ENCODE measurements around the gene SEPHS1. TPM values are rescaled to one million over a fixed set of nuclear protein-coding genes. Genes with fewer than 3 reads are reported as not detected.

The SEPHS1 gene
- total and polyA plus RNA-seq, 7 experiments from 2014 or later, result 15.5 to 57.3 (median 29.7) TPM

- peaks cover 0 to 4% (median 0%) of the 10 kb centered on the region in 11 donors for H3K9me3 Mint-ChIP-seq
- H3K4me3 Mint-ChIP-seq, result no peak overlapping the region
- peaks cover 0 to 3% (median 0%) of the 10 kb centered on the region in 7 donors for H3K4me1 Mint-ChIP-seq
- ChIA-PET CTCF (no interaction called here), POLR2A (no interaction called here)
- H3K27ac Mint-ChIP-seq, result peak overlapping the region in 2 of 9 donors; percentile 34 to 59
- H3K27me3 Mint-ChIP-seq, result no peaks in the 10 kb centered on the region
- ATAC-seq, result no peak
- DNase-seq, result no peak
- H3K27me3 ChIP-seq (ENCODE audit: control insufficient read depth in 2 of 2, insufficient read depth in 2 of 2, low read length in 2 of 2), result no peaks in the 10 kb centered on the region
- H3K4me1 ChIP-seq (ENCODE audit: control insufficient read depth in 2 of 2, insufficient read depth in 2 of 2, low read length in 2 of 2), result no peaks in the 10 kb centered on the region
- H3K4me3 ChIP-seq (ENCODE audit: low read length), result no peak overlapping the region
- intact Hi-C loops (cut with micrococcal nuclease), result loop anchor here in 1 of 2 donors (2.0 kb wide), 1 partner anchor 23 kb away; no protein-coding TSS in a partner anchor
- peaks cover 6 to 70% (median 11%) of the 10 kb centered on the region in 3 experiments for H3K36me3 ChIP-seq (ENCODE audit: control insufficient read depth in 2 of 3, insufficient read depth in 3 of 3, low read length in 3 of 3)
- H3K36me3 Mint-ChIP-seq, result peaks cover 4 to 64% (median 36%) of the 10 kb centered on the region in 5 donors
- no peaks in the 10 kb centered on the region for H3K9me3 ChIP-seq (ENCODE audit: control insufficient read depth in 2 of 3, low read length in 3 of 3)
- no peak overlapping the region for H3K27ac ChIP-seq (ENCODE audit: low read depth, low read length)
Observed at GRCh38 chr10:13327534-13327933, 20.6 kb downstream of the SEPHS1 start.

DNA sequence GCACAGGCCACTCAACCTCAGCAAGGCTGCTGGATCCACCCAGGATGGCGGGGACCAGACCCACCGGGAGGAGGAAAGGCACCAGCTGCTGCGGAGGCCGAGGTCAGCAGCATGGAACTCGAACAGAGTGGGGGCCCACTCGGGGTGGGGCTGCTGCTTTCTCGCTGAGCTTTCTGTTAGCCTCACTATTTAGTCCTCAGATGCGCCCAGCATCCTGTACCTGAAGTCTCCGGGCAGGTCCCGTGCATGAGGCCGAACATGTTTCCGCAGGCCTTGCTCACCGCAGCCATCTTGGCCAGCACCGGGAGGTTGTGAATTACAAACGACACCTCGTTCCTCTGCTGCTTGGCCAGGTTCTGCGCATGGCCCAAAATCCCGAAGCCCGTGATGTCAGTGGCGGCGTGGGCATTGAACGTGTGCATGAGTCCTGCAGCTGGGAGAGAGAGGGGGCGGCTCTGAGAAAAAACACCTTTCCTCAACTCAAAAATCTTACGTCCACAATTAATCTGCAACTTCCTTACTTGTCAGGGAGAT lies 25.4 kb downstream of the SEPHS1 start:
- H3K27me3 Mint-ChIP-seq, result no peaks in the 10 kb centered on the region
- peaks cover 10 to 42% (median 17%) of the 10 kb centered on the region in 5 donors for H3K36me3 Mint-ChIP-seq
- Histone ChIP-seq H3K36me3 (ENCODE audit: control insufficient read depth in 2 of 3, insufficient read depth in 3 of 3, low read length in 3 of 3) (peaks cover 4 to 59% (median 4%) of the 10 kb centered on the region in 3 experiments), H3K27me3 (ENCODE audit: control insufficient read depth in 2 of 2, insufficient read depth in 2 of 2, low read length in 2 of 2) (no peaks in the 10 kb centered on the region), H3K27ac (ENCODE audit: low read depth, low read length) (no peak overlapping the region), H3K4me1 (ENCODE audit: control insufficient read depth in 2 of 2, insufficient read depth in 2 of 2, low read length in 2 of 2) (no peaks in the 10 kb centered on the region), H3K9me3 (ENCODE audit: control insufficient read depth in 2 of 3, low read length in 3 of 3) (no peaks in the 10 kb centered on the region), H3K4me3 (ENCODE audit: low read length) (no peak overlapping the region)
- intact Hi-C loops (cut with micrococcal nuclease), result no loop called here
- ChIA-PET POLR2A (no interaction called here), CTCF (no interaction called here)
- peak overlapping the region in 1 of 9 donors; percentile 66 for H3K27ac Mint-ChIP-seq
- H3K9me3 Mint-ChIP-seq, result no peaks in the 10 kb centered on the region
- ATAC-seq (no peak), DNase-seq (no peak)
- no peak overlapping the region for H3K4me3 Mint-ChIP-seq
- H3K4me1 Mint-ChIP-seq, result peaks cover 0 to 2% (median 0%) of the 10 kb centered on the region in 7 donors

GRCh38 chr10:13321576-13321975 lies 26.5 kb downstream of the SEPHS1 start:
- H3K9me3 ChIP-seq (ENCODE audit: control insufficient read depth in 2 of 3, low read length in 3 of 3), result no peaks in the 10 kb centered on the region
- no peak for ATAC-seq
- H3K4me1 Mint-ChIP-seq, result peaks cover 0 to 2% (median 0%) of the 10 kb centered on the region in 7 donors
- H3K4me1 ChIP-seq (ENCODE audit: control insufficient read depth in 2 of 2, insufficient read depth in 2 of 2, low read length in 2 of 2), result no peaks in the 10 kb centered on the region
- no peaks in the 10 kb centered on the region for H3K9me3 Mint-ChIP-seq
- H3K36me3 ChIP-seq (ENCODE audit: control insufficient read depth in 2 of 3, insufficient read depth in 3 of 3, low read length in 3 of 3), result peaks cover 2 to 52% (median 4%) of the 10 kb centered on the region in 3 experiments
- H3K27me3 ChIP-seq (ENCODE audit: control insufficient read depth in 2 of 2, insufficient read depth in 2 of 2, low read length in 2 of 2), result no peaks in the 10 kb centered on the region
- H3K36me3 Mint-ChIP-seq, result peaks cover 10 to 42% (median 17%) of the 10 kb centered on the region in 5 donors
- no peak overlapping the region for H3K4me3 Mint-ChIP-seq
- H3K27ac Mint-ChIP-seq, result peak overlapping the region in 4 of 9 donors; percentile 21 to 62 (median 36)
- DNase-seq, result no peak
- H3K4me3 ChIP-seq (ENCODE audit: low read length), result no peak overlapping the region
- ChIA-PET POLR2A (no interaction called here), CTCF (no interaction called here)
- no peak overlapping the region for H3K27ac ChIP-seq (ENCODE audit: low read depth, low read length)
- intact Hi-C loops (cut with micrococcal nuclease), result no loop called here
- no peaks in the 10 kb centered on the region for H3K27me3 Mint-ChIP-seq

DNA sequence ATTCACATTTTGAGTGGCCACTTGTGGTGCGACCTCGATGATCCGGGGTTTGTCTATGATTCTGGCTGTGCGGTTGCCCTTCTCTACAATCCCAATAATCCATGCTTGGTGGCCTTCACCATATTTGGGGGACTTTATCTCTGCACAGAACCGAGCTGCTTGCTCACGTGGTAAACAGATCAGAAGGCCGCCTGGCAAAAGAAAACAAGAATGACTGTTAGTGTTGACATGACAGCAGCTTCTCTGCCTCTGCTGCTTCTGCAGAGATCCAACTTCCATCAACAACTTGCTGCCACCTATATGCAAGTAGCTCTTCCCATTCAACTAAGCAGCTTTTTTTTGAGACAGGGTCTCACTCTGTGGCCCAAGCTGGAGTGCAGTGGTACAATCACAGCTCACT lies 28.9 kb downstream of the SEPHS1 start:
- no peaks in the 10 kb centered on the region for H3K9me3 Mint-ChIP-seq
- Histone ChIP-seq H3K9me3 (ENCODE audit: control insufficient read depth in 2 of 3, low read length in 3 of 3) (no peaks in the 10 kb centered on the region), H3K4me3 (ENCODE audit: low read length) (no peak overlapping the region), H3K36me3 (ENCODE audit: control insufficient read depth in 2 of 3, insufficient read depth in 3 of 3, low read length in 3 of 3) (peaks cover 0 to 33% (median 4%) of the 10 kb centered on the region in 3 experiments), H3K27ac (ENCODE audit: low read depth, low read length) (no peak overlapping the region), H3K27me3 (ENCODE audit: control insufficient read depth in 2 of 2, insufficient read depth in 2 of 2, low read length in 2 of 2) (no peaks in the 10 kb centered on the region), H3K4me1 (ENCODE audit: control insufficient read depth in 2 of 2, insufficient read depth in 2 of 2, low read length in 2 of 2) (no peaks in the 10 kb centered on the region)
- intact Hi-C loops (cut with micrococcal nuclease), result no loop called here
- H3K36me3 Mint-ChIP-seq, result peaks cover 8 to 29% (median 13%) of the 10 kb centered on the region in 5 donors
- no peaks in the 10 kb centered on the region for H3K27me3 Mint-ChIP-seq
- H3K4me1 Mint-ChIP-seq, result peaks cover 0 to 2% (median 0%) of the 10 kb centered on the region in 7 donors
- DNase-seq, result no peak
- no peak for ATAC-seq
- H3K4me3 Mint-ChIP-seq, result no peak overlapping the region
- POLR2A ChIA-PET, result interaction anchor here (1.2 kb wide), 1 partner anchor 17 kb away, joined by 4 read pairs; no protein-coding TSS in a partner anchor
- peak overlapping the region in 5 of 9 donors; percentile 33 to 81 (median 59) for H3K27ac Mint-ChIP-seq
- CTCF ChIA-PET, result no interaction called here

DNA sequence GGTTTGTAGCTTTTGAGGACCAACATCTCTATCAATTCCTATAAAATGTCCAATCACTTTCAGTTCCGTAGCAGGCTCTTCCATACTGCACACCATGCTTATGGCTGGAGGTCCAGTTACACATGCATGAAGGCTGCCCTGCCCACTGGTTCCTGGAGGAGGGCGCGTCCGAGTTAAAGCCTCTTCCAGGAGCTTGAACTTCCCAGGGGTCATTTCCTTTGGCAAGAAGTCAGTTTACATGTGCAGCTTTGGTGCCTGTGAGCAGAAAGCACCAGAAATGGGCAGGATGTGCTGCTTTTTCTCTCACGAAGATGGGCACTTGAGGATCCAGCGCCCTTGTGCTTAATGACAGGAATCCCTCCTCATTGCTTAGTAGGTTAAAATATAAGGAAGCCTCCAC lies 30.6 kb downstream of the SEPHS1 start:
- ATAC-seq (no peak), DNase-seq (no peak)
- H3K36me3 ChIP-seq (ENCODE audit: control insufficient read depth in 2 of 3, insufficient read depth in 3 of 3, low read length in 3 of 3), result peaks cover 0 to 27% (median 4%) of the 10 kb centered on the region in 3 experiments
- no peak overlapping the region for H3K27ac ChIP-seq (ENCODE audit: low read depth, low read length)
- no peaks in the 10 kb centered on the region for H3K27me3 ChIP-seq (ENCODE audit: control insufficient read depth in 2 of 2, insufficient read depth in 2 of 2, low read length in 2 of 2)
- ChIA-PET CTCF (interaction anchor here (0.9 kb wide), 1 partner anchor 15 kb away, joined by 3 read pairs; no protein-coding TSS in a partner anchor), POLR2A (interaction anchor here (0.7 kb wide), 2 partner anchors 11 to 15 kb away, joined by 3 read pairs; no protein-coding TSS in a partner anchor)
- Mint-ChIP-seq H3K36me3 (peaks cover 5 to 22% (median 7%) of the 10 kb centered on the region in 5 donors), H3K9me3 (no peaks in the 10 kb centered on the region), H3K4me1 (peaks cover 0 to 2% (median 0%) of the 10 kb centered on the region in 7 donors), H3K4me3 (no peak overlapping the region), H3K27ac (peak overlapping the region in 2 of 9 donors; percentile 19 to 64), H3K27me3 (no peaks in the 10 kb centered on the region)
- H3K9me3 ChIP-seq (ENCODE audit: control insufficient read depth in 2 of 3, low read length in 3 of 3), result no peaks in the 10 kb centered on the region
- H3K4me1 ChIP-seq (ENCODE audit: control insufficient read depth in 2 of 2, insufficient read depth in 2 of 2, low read length in 2 of 2), result no peaks in the 10 kb centered on the region
- H3K4me3 ChIP-seq (ENCODE audit: low read length), result no peak overlapping the region
- intact Hi-C loops (cut with micrococcal nuclease), result no loop called here

DNA sequence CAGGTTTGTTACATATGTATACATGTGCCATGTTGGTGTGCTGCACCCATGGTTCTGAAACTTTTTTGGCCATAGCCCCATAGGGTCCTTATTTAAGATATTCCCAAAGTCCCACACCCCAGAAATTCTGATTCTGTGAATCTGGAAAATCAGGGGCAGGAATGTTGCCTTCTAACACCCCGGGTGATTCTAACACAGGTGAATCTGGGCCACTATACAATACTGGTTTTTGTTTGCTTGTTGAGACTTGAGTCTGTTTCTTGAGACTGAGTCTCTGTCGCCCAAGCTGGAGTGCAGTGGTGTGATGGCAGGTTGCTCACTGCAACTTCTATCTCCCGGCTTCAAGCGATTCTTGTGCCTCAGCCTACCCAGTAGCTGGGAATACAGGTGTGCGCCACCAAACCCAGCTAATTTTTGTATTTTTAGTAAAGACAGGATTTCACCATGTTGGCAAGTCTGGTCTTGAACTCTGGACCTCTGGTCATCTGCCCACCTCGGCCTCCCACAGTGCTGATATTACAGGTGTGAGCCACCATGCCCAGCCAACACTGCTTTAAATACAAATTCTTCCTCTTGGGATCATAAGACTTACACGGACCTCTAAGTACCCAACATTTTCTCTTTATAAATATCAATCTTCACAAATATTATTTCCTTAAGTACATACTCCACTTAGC lies 31.3 kb downstream of the SEPHS1 start:
- Histone ChIP-seq H3K27me3 (ENCODE audit: control insufficient read depth in 2 of 2, insufficient read depth in 2 of 2, low read length in 2 of 2) (no peaks in the 10 kb centered on the region), H3K4me3 (ENCODE audit: low read length) (no peak overlapping the region), H3K4me1 (ENCODE audit: control insufficient read depth in 2 of 2, insufficient read depth in 2 of 2, low read length in 2 of 2) (no peaks in the 10 kb centered on the region), H3K27ac (ENCODE audit: low read depth, low read length) (no peak overlapping the region), H3K36me3 (ENCODE audit: control insufficient read depth in 2 of 3, insufficient read depth in 3 of 3, low read length in 3 of 3) (peaks cover 0 to 22% (median 4%) of the 10 kb centered on the region in 3 experiments), H3K9me3 (ENCODE audit: control insufficient read depth in 2 of 3, low read length in 3 of 3) (no peaks in the 10 kb centered on the region)
- no peaks in the 10 kb centered on the region for H3K9me3 Mint-ChIP-seq
- ChIA-PET CTCF (interaction anchor here (0.9 kb wide), 1 partner anchor 14 kb away, joined by 3 read pairs; no protein-coding TSS in a partner anchor), POLR2A (interaction anchor here (0.7 kb wide), 2 partner anchors 12 to 15 kb away, joined by 3 read pairs; no protein-coding TSS in a partner anchor)
- no peak overlapping the region for H3K4me3 Mint-ChIP-seq
- peak overlapping the region in 3 of 9 donors; percentile 41 to 64 (median 50) for H3K27ac Mint-ChIP-seq
- intact Hi-C loops (cut with micrococcal nuclease), result no loop called here
- H3K4me1 Mint-ChIP-seq, result peaks cover 0 to 2% (median 0%) of the 10 kb centered on the region in 7 donors
- DNase-seq, result no peak
- no peaks in the 10 kb centered on the region for H3K27me3 Mint-ChIP-seq
- H3K36me3 Mint-ChIP-seq, result peaks cover 5 to 16% (median 6%) of the 10 kb centered on the region in 5 donors
- ATAC-seq, result no peak

All from naive thymus-derived CD4-positive, alpha-beta T cell (primary cell).